Endothelial cell of hepatic sinusoid (primary cell): ENCODE results near the gene TAPBP.

Experiments used
- in situ Hi-C: cut with HindIII; loops from 2 replicates; pipeline ENCODE4 v1.10.0; 2017; ENCODE audit warnings: low sequenced_read_pairs

Gene TAPBP

DNA sequence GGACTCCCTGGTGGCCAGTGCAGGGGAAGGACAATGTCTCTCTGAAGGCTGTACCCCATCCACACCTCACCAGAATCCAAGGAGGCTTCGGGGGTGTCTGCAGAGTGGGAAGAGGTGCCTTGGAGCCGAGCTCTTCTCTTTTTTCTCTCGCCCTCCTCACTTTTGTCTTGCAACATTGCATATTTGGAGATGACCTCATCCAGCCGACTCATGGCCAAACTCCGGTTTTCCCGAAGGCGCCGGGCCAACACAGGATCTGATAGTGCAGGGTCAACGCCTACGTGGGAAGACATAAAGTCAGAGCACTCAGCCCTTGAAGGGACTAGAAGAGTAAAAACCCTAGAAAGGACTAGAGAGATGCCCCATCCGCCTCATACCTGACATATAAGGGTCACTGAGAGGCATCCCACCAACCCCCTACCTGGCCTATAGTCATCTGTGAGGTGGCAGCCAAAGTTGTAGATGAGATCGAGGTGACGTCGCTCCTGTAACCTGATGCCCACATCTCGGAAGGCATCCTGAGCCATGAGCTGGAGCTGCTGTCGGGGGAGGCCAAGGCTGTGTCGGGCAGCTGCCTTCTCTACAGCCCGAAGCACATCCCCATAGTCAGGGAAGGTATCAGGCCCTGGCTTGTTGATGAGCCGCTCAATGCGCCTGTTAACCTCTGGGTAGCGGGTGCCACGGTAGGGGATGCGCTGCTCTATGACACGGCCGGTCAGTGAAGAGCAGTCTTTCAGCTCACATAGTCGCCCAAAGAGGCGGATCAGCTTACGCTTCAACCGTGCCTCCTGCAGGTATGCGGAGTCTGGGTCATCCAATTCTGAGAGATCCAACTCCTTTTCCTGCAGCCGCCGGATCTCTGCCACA, 6.7 kb upstream of the TAPBP start:
- in situ Hi-C loops = no loop called here

DNA sequence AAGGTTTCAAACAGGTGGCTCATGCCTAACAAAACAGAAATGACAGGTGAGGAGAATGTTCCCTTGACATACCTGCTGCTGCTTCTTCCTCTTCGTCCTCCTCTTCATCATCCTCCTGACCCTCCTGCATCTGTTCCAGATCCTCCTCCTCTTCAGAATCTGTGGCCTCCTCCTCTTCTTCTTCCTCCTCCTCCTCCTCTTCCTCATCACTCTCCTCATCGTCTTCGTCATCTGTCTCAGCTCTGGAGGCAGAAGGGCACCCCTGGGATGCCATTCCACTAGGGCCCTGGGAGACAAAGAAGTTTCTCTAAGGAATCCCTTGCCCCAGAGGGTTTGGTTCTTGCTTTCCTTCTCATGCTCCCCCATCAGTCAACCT, 6.0 kb upstream of the TAPBP start:
- in situ Hi-C loops = no loop called here

DNA sequence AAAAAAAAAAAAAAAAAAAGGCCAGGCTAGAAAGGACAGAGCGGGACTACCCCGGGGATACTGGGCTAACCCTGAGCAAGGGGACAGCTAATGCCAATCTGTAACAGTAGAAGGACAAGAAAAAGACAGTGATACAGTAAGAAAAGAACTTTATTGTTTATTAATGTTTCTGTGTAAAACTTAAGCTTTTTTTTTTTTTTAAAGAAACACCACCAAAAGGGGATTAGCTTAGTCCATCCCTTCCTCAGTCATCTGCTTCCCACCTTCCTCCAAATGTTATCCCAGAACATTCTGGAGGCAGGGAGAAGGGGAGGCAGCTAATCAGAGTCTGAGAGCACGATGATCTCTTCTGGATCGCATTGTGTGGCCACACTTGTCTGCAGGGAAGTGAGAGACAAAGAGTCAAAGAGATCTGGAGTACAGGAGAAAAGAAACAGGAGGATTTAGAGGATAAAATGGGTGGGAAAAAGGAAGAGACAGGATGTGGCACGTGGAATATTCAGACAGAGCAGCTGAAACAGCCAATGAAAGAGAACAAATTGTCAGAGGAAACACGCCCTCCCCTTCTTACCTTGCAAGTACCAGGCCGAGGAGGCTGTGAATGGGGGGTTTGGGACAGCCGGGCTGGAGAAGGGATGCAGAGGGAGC, 4.7 kb upstream of the TAPBP start:
- in situ Hi-C loops = no loop called here

DNA sequence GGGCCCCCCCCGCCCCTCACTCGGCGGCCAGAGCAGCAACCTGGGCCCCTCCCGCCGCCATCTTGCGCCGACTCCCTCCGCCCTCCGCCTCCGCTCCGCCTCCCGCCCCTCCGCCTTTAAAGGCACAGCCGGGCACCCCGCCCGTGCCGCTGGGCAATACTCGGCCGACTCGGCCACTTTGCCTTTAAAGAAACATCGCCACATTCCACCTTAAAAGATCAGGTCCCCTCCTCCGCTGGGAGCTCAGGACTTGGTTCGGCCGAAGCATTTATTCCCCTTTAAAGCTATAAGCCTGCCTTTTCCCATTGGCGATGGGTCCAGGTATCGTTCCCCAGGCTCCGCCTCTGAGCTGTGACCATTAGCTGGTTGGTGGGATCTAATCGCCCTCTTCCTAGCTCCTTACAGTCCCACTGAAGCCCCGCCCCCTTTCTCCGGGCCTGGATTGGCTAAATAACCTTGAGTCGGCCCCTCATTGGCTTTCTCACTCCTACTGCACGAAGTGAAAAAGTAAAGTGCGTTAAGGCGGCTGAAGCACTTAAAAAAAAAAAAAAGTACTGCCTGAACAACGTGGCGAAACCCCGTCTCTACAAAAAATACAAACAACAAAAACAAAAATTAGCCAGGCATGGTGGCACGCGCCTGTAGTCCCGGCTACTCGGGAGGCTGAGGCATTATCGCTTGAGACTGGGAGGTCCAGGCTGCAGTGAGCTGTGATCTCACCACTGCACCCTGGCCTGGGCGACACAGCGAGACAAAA, 4.0 kb upstream of the TAPBP start, which contains the start of gene ZBTB22:
ZBTB22 (minus strand) TSS at position 76 of the 757 bp plus-strand sequence. CDS start 828 bp downstream, outside the sequence.
- in situ Hi-C loops = no loop called here

DNA sequence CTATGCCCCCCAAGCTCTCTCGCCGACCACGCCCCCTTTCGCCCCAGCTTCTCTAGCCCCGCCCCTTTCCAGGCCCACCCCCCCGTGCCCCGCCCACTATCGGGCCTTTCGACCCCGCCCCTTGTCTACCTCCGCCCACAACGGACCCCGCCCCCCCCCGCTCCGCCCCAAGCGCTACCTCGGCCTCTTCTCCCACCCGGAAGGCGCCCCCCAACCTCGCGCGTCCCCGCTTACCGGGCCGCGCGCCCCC, 3.5 kb upstream of the TAPBP start:
- in situ Hi-C loops = no loop called here

DNA sequence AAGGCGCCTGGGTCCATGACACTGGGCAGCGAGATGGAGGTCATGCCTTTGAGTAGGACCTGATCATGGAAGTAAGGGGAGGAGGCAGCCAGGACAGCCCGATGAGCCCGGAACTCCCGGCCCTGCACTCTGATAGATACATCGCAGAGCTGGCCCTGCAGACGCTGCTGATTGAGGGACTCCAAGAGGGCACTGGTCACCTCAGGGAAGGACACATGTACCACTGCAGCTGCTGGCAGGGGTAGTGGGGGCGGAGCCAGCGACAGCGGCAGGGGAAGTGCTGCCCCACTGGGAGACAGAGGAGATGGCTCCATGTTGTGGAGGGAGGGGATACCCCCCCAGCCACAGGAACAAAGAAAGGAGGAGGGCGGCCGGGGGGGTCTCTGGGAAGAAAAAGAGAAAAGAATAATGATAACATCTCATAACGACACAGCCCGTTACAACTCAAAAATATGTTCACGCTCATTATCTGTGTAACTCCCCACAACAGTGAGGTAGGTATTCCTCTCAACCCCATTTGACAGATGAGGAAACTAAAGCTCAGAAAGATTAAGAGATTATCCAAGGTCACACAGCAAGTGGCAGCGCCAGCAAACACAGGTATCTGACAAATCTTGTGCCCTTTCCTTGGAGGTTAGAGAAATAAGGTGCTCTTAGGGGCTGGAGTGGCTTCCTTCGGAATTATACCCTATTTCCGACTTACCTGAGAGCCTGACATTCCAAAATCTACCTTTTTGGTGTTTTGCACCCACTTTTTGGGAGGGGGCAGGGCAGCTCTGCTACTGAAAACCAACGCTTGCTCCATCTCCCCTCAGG, 2.9 kb upstream of the TAPBP start:
- in situ Hi-C loops = no loop called here

DNA sequence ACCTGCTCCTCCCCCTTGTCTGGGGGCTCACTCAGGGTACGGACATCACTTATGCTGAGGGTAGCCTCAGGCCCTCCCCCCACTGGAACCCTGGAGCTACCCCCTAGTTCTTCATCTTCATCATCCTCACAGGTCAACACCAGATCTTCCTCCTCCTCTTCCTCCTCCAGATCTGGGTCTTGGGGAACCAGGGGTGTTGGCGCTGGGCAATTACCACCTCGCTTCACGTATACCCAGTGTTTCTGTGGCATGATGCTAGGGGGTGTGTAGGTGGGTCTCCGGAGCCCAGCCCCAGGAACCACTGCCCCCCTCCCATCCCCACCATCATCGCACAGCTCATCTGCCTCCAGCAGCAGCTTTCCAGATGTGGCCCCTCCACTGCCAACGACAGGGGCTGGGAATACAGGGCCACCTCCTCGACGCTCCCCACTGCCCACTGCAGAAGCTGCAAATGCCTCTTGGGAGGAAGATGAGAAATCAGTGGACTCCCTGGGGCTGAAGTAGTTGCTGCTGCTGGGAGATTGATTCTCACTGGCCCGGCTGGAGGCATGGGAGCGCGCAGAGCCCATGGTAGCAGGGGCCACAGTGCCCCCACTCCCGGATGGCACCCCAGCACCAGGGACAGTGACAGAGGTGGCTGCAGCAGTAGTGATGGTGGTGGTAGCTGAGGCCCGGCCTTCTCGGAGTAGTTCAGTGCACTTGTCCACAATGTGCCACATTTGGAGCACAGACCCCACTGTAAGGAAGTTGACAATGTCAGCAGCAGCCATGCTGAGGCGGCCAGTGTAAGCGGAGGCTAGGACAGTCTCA, 2.1 kb upstream of the TAPBP start:
- in situ Hi-C loops = no loop called here

DNA sequence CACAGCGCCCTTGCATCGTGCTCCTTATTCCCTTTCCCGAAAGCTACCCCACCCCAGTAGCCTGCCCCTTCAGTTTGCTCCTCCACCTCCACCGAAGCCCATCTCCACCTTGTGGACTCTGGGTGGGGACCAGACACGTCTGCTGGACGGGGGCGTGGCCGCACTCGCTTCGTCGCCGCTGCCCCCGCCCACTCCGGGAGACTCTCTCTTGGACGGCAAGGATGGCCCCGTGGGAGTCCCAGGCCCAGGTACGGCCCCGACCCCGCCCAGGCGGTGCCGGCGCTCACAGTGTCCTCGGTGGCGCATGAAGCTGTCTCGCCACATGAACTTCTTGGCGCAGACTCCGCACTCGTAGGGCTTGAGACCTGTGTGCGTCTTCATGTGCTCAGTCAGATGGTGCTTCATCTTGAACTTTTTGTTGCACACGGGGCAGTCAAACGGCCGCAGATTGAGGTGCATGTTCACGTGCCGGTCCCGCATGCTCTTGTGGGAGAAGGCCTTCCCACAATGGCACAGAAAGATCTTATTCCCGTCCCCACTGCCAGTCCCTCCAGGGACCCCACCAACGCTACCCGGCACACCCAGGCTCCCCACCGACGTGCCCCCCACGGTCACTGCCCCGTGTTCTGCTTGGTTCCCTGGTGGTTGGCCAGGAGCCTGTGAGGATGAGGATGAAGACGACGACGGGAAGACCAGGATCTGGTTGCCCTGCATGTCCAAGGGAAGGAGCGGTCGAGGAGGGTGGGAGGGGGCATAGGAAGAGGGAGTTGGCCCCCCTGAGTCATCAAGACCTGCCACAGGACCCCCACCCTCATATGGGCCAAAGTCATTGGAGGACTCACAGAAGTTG, 1.3 kb upstream of the TAPBP start:
- in situ Hi-C loops = no loop called here

DNA sequence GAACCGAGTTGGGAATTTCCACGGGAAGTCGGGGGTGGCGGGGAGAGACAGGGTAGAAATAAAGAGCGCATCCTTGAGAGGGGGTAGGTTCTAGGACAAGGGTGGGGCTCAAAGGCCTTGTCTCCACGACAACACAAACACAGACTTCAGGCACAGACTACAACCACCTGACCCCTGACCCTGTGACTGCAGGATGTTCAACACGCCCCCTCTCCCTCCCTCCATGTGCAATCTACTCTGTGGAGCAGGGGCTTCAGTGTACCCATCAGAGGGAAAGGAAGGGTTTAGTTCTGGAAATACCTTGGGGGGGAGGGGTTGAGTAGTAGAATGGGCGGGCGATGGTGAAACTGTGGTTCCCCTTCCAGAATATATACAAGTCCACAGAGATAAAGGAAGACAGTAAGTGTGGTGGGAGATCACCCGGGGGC, 651 bp upstream of the TAPBP start:
- in situ Hi-C loops = no loop called here

DNA sequence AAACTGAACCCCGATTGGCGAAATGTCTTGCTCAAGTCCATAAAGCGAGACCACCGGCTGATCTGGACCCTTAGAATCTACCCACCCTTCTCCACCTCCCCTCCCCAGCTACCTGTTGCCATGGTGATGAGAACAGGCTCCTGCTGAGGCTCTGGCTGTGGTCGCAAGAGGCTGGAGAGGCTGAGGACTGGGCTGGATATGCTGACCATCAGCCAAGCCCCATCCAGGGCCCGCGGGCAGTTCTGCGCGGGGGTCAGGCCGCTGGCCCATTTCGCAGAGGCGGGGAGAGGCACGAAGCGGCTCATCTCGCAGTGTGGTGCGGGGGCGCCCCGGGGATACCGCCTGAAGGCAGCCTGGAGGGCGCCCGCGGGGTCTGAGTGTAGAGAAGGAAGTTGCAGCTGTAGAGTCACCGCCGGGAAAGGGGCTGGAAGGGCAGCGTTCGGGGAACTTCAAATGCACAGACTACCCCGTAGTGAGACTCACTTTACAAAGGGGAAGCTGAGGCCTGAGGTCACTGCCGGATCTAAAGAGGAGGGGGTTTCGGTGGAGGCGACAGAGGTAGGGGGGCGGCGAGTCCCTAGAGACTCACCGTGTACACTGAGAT, 671 bp downstream of the TAPBP start:
- in situ Hi-C loops = no loop called here

DNA sequence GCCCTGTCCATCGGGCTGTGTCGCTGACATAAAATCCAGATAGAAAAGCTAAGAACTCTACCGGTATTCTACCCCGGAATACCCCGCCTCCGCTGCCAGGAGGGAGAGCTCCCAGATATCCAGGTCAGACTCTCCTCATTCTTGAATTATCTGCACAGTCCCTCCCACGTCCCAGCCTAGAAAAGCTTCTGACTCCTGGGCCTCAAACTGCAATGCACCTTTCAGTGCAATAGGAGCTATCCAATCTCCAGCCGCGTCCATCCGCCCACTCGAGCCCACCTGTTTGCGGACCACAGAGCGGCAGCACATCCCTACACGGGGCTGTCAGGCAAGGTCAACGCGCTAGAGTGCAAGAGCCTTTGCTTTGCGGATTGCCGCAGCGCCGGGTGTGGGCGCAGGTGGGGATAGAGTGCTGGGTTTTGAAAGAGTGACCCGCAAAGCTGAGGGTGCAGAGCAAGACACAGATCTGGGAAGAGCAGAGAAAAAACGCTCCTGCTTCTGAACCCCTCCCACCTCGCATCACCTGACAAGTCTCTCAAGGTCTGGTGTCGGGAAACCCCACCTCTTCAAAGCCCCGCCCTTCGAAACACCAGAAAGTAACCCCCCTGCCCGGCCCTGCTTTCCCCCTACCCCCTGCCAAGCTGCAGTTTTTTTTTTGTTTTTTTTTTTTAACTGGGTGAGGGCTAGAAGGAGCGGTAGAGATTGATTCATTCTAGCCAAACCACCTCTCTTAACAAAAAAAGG, 1.3 kb downstream of the TAPBP start:
- in situ Hi-C loops = no loop called here

DNA sequence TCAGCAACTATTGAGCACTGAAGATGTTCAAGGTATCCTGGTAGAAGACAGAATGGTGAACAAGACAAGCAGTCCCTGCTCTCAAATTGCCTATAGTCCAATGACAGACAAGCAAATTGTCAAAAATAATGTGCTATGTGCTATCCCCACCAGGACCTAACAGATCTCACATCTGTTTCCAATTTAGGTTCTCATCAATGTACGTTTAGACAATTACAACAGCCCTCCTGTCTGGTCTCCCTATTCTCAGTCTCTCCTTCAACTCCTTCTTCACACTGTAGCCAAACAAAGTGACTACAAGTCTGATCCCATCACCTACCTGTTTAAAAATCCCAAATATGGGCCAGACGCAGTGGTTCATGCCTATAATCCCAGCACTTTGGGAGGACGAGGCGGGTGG, 7.5 kb downstream of the TAPBP start:
- in situ Hi-C loops = no loop called here

DNA sequence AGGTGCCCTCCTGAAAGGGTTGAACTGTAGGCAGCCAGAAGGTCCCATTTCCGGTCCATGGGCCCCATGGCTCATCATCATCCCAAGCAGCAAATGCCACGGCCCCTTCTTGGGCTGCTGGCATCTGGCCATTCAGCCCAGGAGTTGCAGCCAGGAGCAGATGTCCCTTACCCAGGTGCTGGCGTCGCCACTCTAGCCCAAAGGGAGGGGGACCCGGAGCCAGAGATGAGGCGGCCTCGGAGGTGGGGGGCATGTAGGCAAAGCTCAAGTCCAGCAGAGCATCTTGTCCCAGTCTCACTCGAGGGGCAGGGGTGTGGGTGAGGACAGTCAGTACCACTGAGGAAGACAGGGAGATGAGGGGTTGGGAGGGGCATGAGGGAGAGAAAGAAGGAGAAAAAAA, 8.8 kb downstream of the TAPBP start:
- in situ Hi-C loops = no loop called here

DNA sequence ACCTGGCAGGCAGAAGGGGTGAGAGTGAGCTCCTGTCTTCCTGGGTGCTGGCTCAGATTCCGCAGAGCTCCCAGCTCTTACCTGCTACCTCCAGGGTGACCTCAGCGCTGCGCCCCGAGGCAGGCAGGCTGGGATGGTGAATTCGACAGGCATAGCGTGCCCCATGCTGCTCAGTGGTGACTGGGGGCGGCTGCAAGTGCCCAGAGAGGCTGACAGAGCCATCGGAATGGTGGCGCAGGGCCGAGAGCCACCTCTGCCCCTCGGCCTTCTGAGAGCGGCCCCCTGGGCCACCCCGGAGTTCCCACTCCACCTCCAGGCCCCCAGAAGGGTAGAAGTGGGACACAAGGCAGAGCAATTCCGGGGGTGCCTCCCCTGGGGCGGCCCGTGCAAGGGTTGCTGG, 9.7 kb downstream of the TAPBP start:
- in situ Hi-C loops = no loop called here

DNA sequence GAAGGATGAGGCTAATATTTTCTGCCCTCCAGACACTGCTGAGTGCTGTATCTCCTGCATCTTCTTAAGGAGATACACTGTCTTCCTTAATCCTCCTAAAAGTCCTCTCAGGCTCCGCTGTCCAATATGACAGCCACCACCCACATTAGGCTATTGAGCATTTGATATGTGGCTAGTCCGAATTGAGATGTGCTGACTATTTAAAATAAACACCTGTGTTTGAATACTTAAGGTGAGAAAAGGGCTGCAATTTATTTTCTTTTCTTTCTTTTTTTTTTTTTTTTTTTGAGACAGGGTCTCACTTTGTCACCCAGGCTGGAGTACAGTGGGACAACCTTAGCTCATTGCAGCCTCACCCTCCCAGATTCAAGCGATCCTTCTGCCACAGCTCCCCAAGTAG, 12.0 kb downstream of the TAPBP start:
- in situ Hi-C loops = no loop called here

DNA sequence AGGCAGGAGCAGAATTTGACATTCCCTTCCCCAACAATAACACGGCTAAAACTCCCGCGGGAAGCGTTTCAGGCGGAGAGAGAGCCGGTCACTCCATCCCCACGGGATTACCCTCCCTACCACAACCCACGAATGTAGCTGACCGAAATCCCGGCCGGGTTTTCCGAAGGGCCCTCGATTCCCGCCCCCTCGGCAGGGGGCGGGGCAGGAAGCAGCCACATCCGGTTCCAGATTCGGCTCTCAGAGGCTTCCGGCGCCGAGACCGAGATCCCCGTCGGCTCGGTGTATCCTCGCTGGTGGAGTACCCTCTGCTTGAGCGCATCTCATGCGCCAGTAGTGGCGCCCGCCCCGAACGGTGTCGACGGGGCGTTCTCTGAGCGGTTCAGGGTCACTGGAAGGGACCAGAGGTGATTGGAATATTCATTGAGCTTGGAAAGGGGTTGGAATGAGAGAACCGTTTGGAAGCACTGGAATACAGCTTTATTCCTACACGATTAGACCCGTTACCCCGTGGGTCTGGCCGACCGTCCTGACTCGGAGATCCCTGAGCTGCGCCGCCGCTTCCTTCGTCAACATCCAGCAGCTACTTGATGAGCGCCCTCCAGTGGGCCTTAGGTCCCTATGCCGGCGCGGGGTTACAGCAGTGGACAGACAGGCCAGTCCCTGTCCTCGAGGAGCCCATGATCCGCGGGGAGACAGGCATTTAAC, 14.5 kb downstream of the TAPBP start:
- in situ Hi-C loops = no loop called here

DNA sequence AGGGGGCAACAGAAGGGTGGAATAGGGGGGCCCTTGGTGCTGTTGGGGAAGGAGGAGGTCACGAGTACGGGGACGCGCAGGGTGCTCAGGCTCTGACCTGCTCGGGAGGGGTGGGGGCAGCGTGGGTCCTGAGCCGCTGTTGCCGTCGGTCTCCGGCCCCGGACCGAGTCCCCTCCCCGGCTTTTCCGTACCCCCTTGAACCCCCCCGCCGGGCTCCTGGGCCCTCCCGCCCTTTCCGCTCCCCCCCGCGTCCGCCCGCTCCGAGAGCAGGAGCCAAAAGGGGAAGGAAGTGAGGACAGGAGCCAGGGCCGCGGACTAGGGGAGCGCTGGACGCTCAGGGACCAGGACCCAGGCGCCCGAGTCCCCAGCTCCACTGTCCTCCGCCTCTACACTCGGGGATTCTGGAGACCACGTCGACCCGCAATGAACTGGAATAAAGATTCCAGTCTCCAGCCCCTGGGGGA, 15.1 kb downstream of the TAPBP start, which contains the start of gene RGL2:
RGL2 (minus strand) TSS at position 170 of the 464 bp plus-strand sequence. CDS start 332 bp downstream, outside the sequence.
- in situ Hi-C loops = no loop called here
